GM23338 (cell line): ENCODE data around the gene CMTM5. TPM values are rescaled to one million over a fixed set of nuclear protein-coding genes. Genes with fewer than 3 reads are reported as not detected.
"Not testable (repeated sequence)": the region's sequence is repeated elsewhere in the genome, so short reads cannot be mapped to it uniquely, and the experiment has no call there.

Experiments
- ATAC-seq: fragments of 200-7000 bp; cut with Tn5 transposase; 3 replicates; pipeline ENCODE4 v1.9.1; 2020
- DNase-seq: peaks from one replicate; pipeline ENCODE4 v3.0.0-alpha.2; 2015; ENCODE audit warnings: low spot score
- H2AFZ ChIP-seq: fragments of 200-600 bp; sonication (generic); 2 replicates; pipeline ENCODE4 v1.8.0; 2016; ENCODE audit warnings: antibody characterized with exemption, mild to moderate bottlenecking, moderate library complexity
- H3F3A ChIP-seq: fragments of 200-600 bp; sonication (generic); replicated peaks from 2 replicates; pipeline ENCODE4 v1.8.0; 2017; ENCODE audit warnings: antibody characterized with exemption, mixed run types, low read depth
- H3K27ac ChIP-seq: fragments of 200-600 bp; sonication (generic); 2 replicates; pipeline ENCODE4 v1.6.1; 2016; ENCODE audit warnings: low read depth
- H3K27me3 ChIP-seq: fragments of 200-600 bp; sonication (generic); 2 replicates; pipeline ENCODE4 v1.8.0; 2016; ENCODE audit warnings: mild to moderate bottlenecking, mixed run types, moderate library complexity; ENCODE audit not compliant: insufficient read depth
- H3K36me3 ChIP-seq: fragments of 200-600 bp; sonication (generic); 2 replicates; pipeline ENCODE4 v1.8.0; 2016; ENCODE audit warnings: mild to moderate bottlenecking; ENCODE audit not compliant: insufficient read depth
- H3K4me1 ChIP-seq: fragments of 200-600 bp; sonication (generic); 2 replicates; pipeline ENCODE4 v1.8.0; 2016; ENCODE audit warnings: mild to moderate bottlenecking, moderate library complexity; ENCODE audit not compliant: insufficient read depth
- H3K4me2 ChIP-seq: fragments of 200-600 bp; sonication (generic); 2 replicates; pipeline ENCODE4 v1.7.1; 2017; ENCODE audit warnings: mixed run types
- H3K4me3 ChIP-seq: fragments of 200-600 bp; sonication (generic); 2 replicates; pipeline ENCODE4 v1.6.1; 2016; ENCODE audit warnings: mixed run types
- H3K79me2 ChIP-seq: fragments of 200-600 bp; sonication (generic); replicated peaks from 2 replicates; pipeline ENCODE4 v1.8.0; 2017; ENCODE audit warnings: mild to moderate bottlenecking; ENCODE audit not compliant: insufficient read depth
- H3K9me2 ChIP-seq: fragments of 200-600 bp; sonication (generic); 2 replicates; pipeline ENCODE4 v1.8.0; 2017; ENCODE audit not compliant: insufficient read depth
- H4K20me1 ChIP-seq: fragments of 200-600 bp; sonication (generic); replicated peaks from 2 replicates; pipeline ENCODE4 v1.8.0; 2017; ENCODE audit warnings: mild to moderate bottlenecking; ENCODE audit not compliant: insufficient read depth
- H3K27ac Mint-ChIP-seq: 2 replicates; pipeline ENCODE4 v1.8.0; 2020; ENCODE audit warnings: inconsistent platforms, mild to moderate bottlenecking, moderate library complexity, mixed read lengths
- H3K27me3 Mint-ChIP-seq: 3 replicates; pipeline ENCODE4 v1.8.0; 2022; ENCODE audit warnings: low read depth, mild to moderate bottlenecking, moderate library complexity, mixed read lengths, inconsistent platforms; ENCODE audit not compliant: insufficient read depth, poor library complexity
- H3K36me3 Mint-ChIP-seq: 3 replicates; pipeline ENCODE4 v1.8.0; 2021; ENCODE audit warnings: low read depth, mild to moderate bottlenecking, inconsistent platforms, moderate library complexity, mixed read lengths
- H3K4me1 Mint-ChIP-seq: 3 replicates; pipeline ENCODE4 v1.8.0; 2020; ENCODE audit warnings: mild to moderate bottlenecking, inconsistent platforms, mixed read lengths
- H3K4me3 Mint-ChIP-seq: 3 replicates; pipeline ENCODE4 v1.8.0; 2021; ENCODE audit warnings: moderate library complexity, mild to moderate bottlenecking, inconsistent platforms, mixed read lengths
- H3K9me3 Mint-ChIP-seq: 3 replicates; pipeline ENCODE4 v1.8.0; 2020; ENCODE audit warnings: moderate library complexity, mild to moderate bottlenecking, inconsistent platforms, mixed read lengths
- CREB1 ChIP-seq: fragments of 250-450 bp; sonication (Bioruptor Pico); IDR thresholded peaks from 2 replicates; pipeline ENCODE4 v1.5.0; 2020; ENCODE audit warnings: low read depth, mild to moderate bottlenecking, moderate library complexity
- CTCF ChIP-seq, 2 experiments: fragments of 200-600 bp in 1 of 2; sonication (generic) in 1 of 2; conservative IDR thresholded peaks; 2 replicates each; pipeline versions ENCODE4 v1.5.1 to v1.6.1; 2016 to 2017; ENCODE audit warnings: antibody characterized with exemption in 2 of 2, low read depth in 2 of 2, mild to moderate bottlenecking in 2 of 2, moderate library complexity in 1 of 2
- EZH2 ChIP-seq: fragments of 200-600 bp; sonication (generic); IDR thresholded peaks from one replicate; pipeline ENCODE4 v1.8.0; 2017; ENCODE audit warnings: antibody characterized with exemption, mild to moderate bottlenecking, low read depth; ENCODE audit not compliant: unreplicated experiment
- NANOG ChIP-seq: IDR thresholded peaks from 2 replicates; pipeline ENCODE4 v1.6.1; 2016; ENCODE audit warnings: antibody characterized with exemption, borderline replicate concordance
- POLR2AphosphoS5 ChIP-seq: IDR thresholded peaks from 2 replicates; pipeline ENCODE4 v1.6.1; 2016; ENCODE audit warnings: antibody characterized with exemption, low read depth
- REST ChIP-seq: IDR thresholded peaks from one replicate; pipeline ENCODE4 v1.6.1; 2018; ENCODE audit warnings: antibody characterized with exemption; ENCODE audit not compliant: unreplicated experiment
- STAT1 ChIP-seq: IDR thresholded peaks from one replicate; pipeline ENCODE4 v1.6.1; 2016; ENCODE audit warnings: antibody characterized with exemption; ENCODE audit not compliant: unreplicated experiment
- ZNF114 ChIP-seq: fragments of 250-450 bp; sonication (Bioruptor Pico); IDR thresholded peaks from 2 replicates; pipeline ENCODE4 v1.5.0; 2020; ENCODE audit warnings: mild to moderate bottlenecking, moderate library complexity
- ZNF462 ChIP-seq: fragments of 250-450 bp; sonication (Bioruptor Pico); IDR thresholded peaks from 2 replicates; pipeline ENCODE4 v1.5.0; 2020; ENCODE audit warnings: mild to moderate bottlenecking, moderate library complexity
- polyA plus RNA-seq: library from polyadenylated mRNA; unstranded; fragments of >200 nt; fragmentation: Nextera tagmentation; extraction: Ambion mirVana; gene quantifications from 2 replicates; pipeline ENCODE4 v1.2.1, GENCODE V29; 2016
- total RNA-seq: library from RNA; depleted of rRNA; stranded (reverse); fragments of >200 nt; shearing (Covaris generic); gene quantifications from 2 replicates; pipeline ENCODE4 v1.2.3, GENCODE V29; 2014

Gene CMTM5
- total and polyA plus RNA-seq, 2 experiments from 2014 or later, result 0.24 TPM; not detected in 1

GRCh38 chr14:23423657-23424056 is 46.8 kb downstream of the CMTM5 start (continued):
- TF ChIP-seq CTCF (conservative IDR thresholded peaks at IDR 0.05; ENCODE audit: low read depth in 2 of 2) (no peak), CREB1 (CRISPR knock-in tag) (no peak), NANOG (no peak), EZH2 (no peak), POLR2AphosphoS5 (no peak), ZNF462 (CRISPR knock-in tag) (no peak), ZNF114 (CRISPR knock-in tag) (no peak), STAT1 (no peak)

- Histone ChIP-seq H3K79me2 (no peaks in the 10 kb centered on the region), H3K36me3 (no peaks in the 10 kb centered on the region), H3K4me3 (no peak overlapping the region), H3F3A (no peaks in the 10 kb centered on the region), H3K4me2 (no peak overlapping the region), H3K27me3 (no peaks in the 10 kb centered on the region), H3K27ac (no peak overlapping the region), H2AFZ (no peak overlapping the region), H3K4me1 (no peaks in the 10 kb centered on the region), H3K9me2 (peaks cover 15% of the 10 kb centered on the region), H4K20me1 (no peaks in the 10 kb centered on the region)
- Mint-ChIP-seq H3K4me1 (peaks cover 2% of the 10 kb centered on the region; the same call in 2 of the 3 replicates), H3K9me3 (peaks cover 3% of the 10 kb centered on the region; the same call in 1 of the 3 replicates), H3K27me3 (peaks cover 20% of the 10 kb centered on the region), H3K4me3 (no peak overlapping the region), H3K36me3 (no peaks in the 10 kb centered on the region; the same call in 2 of the 3 replicates), H3K27ac (no peak overlapping the region)
- DNase-seq (no peak), ATAC-seq (no peak)
- no peak for TF ChIP-seq EZH2
- TF ChIP-seq REST, result no peak
These were observed 48.3 kb downstream of the CMTM5 start for GRCh38 chr14:23425169-23425568.

GRCh38 chr14:23425798-23426197 is 49.0 kb downstream of the CMTM5 start:
- not testable (repeated sequence) for H3K4me3 ChIP-seq, H3K4me3 Mint-ChIP-seq, H3K9me3 Mint-ChIP-seq, DNase-seq, H2AFZ ChIP-seq, H3K27ac Mint-ChIP-seq, H3K36me3 Mint-ChIP-seq, H3K27me3 ChIP-seq, H4K20me1 ChIP-seq, H3K4me2 ChIP-seq, H3K4me1 ChIP-seq, H3K27ac ChIP-seq, ATAC-seq, H3K36me3 ChIP-seq, H3K79me2 ChIP-seq, H3K4me1 Mint-ChIP-seq, H3F3A ChIP-seq
- peaks cover 19% of the 10 kb centered on the region for H3K27me3 Mint-ChIP-seq
- H3K9me2 ChIP-seq, result peaks cover 13% of the 10 kb centered on the region
